OCI-LY7 (cell line): ENCODE data around the gene SIGLEC9.

Experiments used
- CTCF ChIP-seq: fragments of 200-600 bp; sonication (generic); conservative IDR thresholded peaks from 2 replicates; pipeline ENCODE4 v1.5.1; 2014; ENCODE audit warnings: mild to moderate bottlenecking, antibody characterized with exemption, low read length, moderate library complexity, mixed read lengths
- EZH2phosphoT487 ChIP-seq: fragments of 200-600 bp; sonication (generic); IDR thresholded peaks from 2 replicates; pipeline ENCODE4 v1.6.1; 2018; ENCODE audit warnings: low read depth, borderline replicate concordance, mild to moderate bottlenecking, mixed run types, antibody characterized with exemption, low read length, moderate library complexity, mixed read lengths

- TF ChIP-seq CTCF (no peak), EZH2phosphoT487 (no peak)
Measured at GRCh38 chr19:51161867-51162496, 37.3 kb downstream of the SIGLEC9 start.
